ENCODE measurements around the gene AGFG1. TPM values are rescaled to one million over a fixed set of nuclear protein-coding genes. Genes with fewer than 3 reads are reported as not detected.

AGFG1 gene
- total RNA-seq, 6 experiments from 2014 or later = 62.3 to 105 (median 74.0) TPM

GRCh38 chr2:227497158-227497557 lies 25.2 kb downstream of the AGFG1 start:
- H3K27me3 Mint-ChIP-seq (ENCODE audit: insufficient read depth) = no peaks in the 10 kb centered on the region
- TF ChIP-seq CTCF (IDR thresholded peaks at IDR 0.05) = no peak
- DNase-seq = no peak

DNA sequence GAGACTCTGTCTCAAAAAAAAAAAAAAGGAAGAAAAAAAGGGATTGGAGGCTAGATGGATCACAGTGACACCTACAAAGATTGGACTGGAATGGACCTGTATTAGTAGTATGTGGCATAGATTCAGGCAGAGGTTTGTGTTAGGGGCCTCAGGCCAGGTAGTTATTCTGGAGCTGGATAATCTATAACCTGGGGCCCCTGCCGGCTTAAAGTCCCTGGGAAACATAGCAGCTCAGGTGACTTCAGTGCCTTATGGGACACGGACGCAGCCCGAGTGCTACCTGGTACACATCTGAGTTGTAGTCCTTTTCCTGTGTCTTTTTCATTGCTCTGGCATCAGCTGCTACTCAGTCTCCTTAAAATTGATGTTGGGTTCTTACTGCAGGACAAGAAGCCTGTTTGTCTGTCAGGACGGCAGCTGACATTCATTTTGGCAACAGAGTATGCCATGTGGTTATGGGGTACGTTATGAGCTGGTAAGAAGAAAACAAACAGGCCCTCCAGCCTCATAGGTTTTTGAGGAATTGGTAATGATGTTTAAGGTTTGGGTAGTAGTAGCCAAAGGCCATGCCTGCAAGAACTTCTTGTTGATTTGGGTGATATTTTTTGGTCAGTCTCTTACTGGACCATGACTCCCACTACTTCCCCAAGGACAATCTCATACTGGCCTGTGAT lies 27.8 kb downstream of the AGFG1 start:
- Mint-ChIP-seq H3K27me3 (ENCODE audit: insufficient read depth) (0 out of 2 replicates have a peak, but pooled peaks cover 1% of the 10 kb centered on the region), H3K27ac (no peak overlapping the region), H3K4me1 (ENCODE audit: low read depth) (peaks cover 22% of the 10 kb centered on the region), H3K9me3 (no peaks in the 10 kb centered on the region), H3K4me3 (no peak overlapping the region), H3K36me3 (ENCODE audit: low read depth) (peaks cover 9% of the 10 kb centered on the region)
- no peak for DNase-seq
- no peak for TF ChIP-seq CTCF (IDR thresholded peaks at IDR 0.05)

More at GRCh38 chr2:227497158-227497557, 25.2 kb downstream of the AGFG1 start:
- H3K4me3 Mint-ChIP-seq = no peak overlapping the region
- 0 out of 2 replicates have a peak, but pooled peaks cover 5% of the 10 kb centered on the region for H3K36me3 Mint-ChIP-seq (ENCODE audit: low read depth)
- H3K27ac Mint-ChIP-seq = no peak overlapping the region
- no peaks in the 10 kb centered on the region; the same call in 1 of the 2 replicates for H3K4me1 Mint-ChIP-seq (ENCODE audit: low read depth)
- no peaks in the 10 kb centered on the region for H3K9me3 Mint-ChIP-seq

- no peak for TF ChIP-seq CTCF (IDR thresholded peaks at IDR 0.05)
- H3K27ac Mint-ChIP-seq = no peak overlapping the region
- DNase-seq = no peak
- H3K27me3 Mint-ChIP-seq (ENCODE audit: insufficient read depth) = 0 out of 2 replicates have a peak, but pooled peaks cover 1% of the 10 kb centered on the region
- peaks cover 9% of the 10 kb centered on the region for H3K36me3 Mint-ChIP-seq (ENCODE audit: low read depth)
- H3K9me3 Mint-ChIP-seq = no peaks in the 10 kb centered on the region
- H3K4me3 Mint-ChIP-seq = no peak overlapping the region
- H3K4me1 Mint-ChIP-seq (ENCODE audit: low read depth) = peaks cover 28% of the 10 kb centered on the region
These were observed 28.3 kb downstream of the AGFG1 start for GRCh38 chr2:227500301-227500630.

DNA sequence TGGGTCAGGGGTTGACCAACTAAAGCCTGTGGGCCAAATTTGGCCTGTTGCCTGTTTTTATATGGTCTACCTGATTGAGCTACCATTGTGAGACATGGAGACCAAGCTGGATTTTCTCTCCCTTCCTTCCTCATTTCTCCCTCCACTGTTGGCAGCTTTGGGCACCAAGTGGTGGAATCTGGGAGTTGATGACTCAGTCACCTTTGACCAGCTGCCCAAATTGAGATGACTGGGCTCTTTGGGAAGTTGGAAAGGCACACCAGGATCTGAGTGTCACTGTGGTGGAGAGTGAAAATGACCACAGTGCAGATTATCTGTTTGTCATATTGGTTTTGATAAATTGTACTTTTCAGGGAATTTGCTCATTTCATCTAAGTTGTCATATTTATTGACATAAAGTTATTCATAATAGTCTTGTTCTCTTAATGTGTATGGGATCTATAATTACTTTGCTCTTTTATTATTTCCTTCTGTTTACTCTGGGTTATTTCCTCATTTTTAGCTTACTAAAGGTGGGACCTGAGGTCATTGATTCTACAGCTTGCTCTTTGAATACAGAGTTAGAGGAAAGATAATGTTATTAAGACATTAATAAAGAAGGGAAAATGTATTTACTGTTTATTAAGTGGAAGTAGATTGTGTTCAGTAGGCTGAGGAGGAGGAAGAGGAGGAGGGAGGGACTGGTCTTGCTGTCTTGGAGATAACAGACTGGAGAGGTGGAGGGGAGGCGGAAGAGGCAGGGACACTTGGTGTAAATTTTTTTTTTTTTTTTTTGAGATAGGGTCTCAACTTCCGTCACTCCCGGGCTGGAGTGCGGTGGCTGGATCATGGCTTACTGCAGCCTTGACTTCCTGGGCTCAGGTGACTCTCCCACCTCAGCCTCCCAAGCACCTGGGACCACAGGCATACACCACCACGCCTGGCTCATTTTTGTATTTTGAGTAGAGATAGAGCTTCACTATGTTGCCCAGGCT lies 31.8 kb downstream of the AGFG1 start:
- peaks cover 57% of the 10 kb centered on the region for H3K4me1 Mint-ChIP-seq (ENCODE audit: low read depth)
- TF ChIP-seq CTCF (IDR thresholded peaks at IDR 0.05) = no peak

GRCh38 chr2:227504700-227505099 lies 32.7 kb downstream of the AGFG1 start:
- no peak for DNase-seq
- H3K27me3 Mint-ChIP-seq (ENCODE audit: insufficient read depth) = 0 out of 2 replicates have a peak, but pooled peaks cover 1% of the 10 kb centered on the region
- no peak overlapping the region for H3K4me3 Mint-ChIP-seq
- peak overlapping the region; percentile 86 for H3K27ac Mint-ChIP-seq
- no peaks in the 10 kb centered on the region for H3K9me3 Mint-ChIP-seq
- no peak for TF ChIP-seq CTCF (IDR thresholded peaks at IDR 0.05)
- peaks cover 18% of the 10 kb centered on the region for H3K36me3 Mint-ChIP-seq (ENCODE audit: low read depth)
- peaks cover 66% of the 10 kb centered on the region for H3K4me1 Mint-ChIP-seq (ENCODE audit: low read depth)

More for the DNA sequence above, 31.8 kb downstream of the AGFG1 start:
- Mint-ChIP-seq H3K27me3 (ENCODE audit: insufficient read depth) (0 out of 2 replicates have a peak, but pooled peaks cover 1% of the 10 kb centered on the region), H3K9me3 (no peaks in the 10 kb centered on the region), H3K36me3 (ENCODE audit: low read depth) (peaks cover 18% of the 10 kb centered on the region), H3K27ac (peak overlapping the region; percentile 86), H3K4me3 (peak overlapping the region; percentile 57)
- DNase-seq = peak; percentile 78
